Measurements from ENCODE around the gene HOTAIR.

Gene HOTAIR

GRCh38 chr12:53972152-53972702, 2.5 kb downstream of the HOTAIR start:
- no peak for DNase-seq

- no peak for DNase-seq
Observed at GRCh38 chr12:53971686-53972085, 3.1 kb downstream of the HOTAIR start.

- DNase-seq = no peak
Observed at GRCh38 chr12:53971129-53971528, 3.6 kb downstream of the HOTAIR start.

GRCh38 chr12:53970451-53970850, 4.3 kb downstream of the HOTAIR start:
- no peak for DNase-seq

- DNase-seq = no peak
Observed at GRCh38 chr12:53969588-53970259, 5.0 kb downstream of the HOTAIR start.

- DNase-seq = no peak
Observed at GRCh38 chr12:53968214-53969127, 6.3 kb downstream of the HOTAIR start.

GRCh38 chr12:53967421-53967925, 7.3 kb downstream of the HOTAIR start:
- no peak for DNase-seq

- DNase-seq = no peak
Observed at GRCh38 chr12:53966385-53967133, 8.2 kb downstream of the HOTAIR start.

- DNase-seq = no peak
Observed at GRCh38 chr12:53966085-53966384, 8.7 kb downstream of the HOTAIR start.

GRCh38 chr12:53965281-53966084, 9.3 kb downstream of the HOTAIR start:
- no peak for DNase-seq

GRCh38 chr12:53964315-53964713, 10.4 kb downstream of the HOTAIR start:
- DNase-seq = no peak

GRCh38 chr12:53963434-53964314, 11.1 kb downstream of the HOTAIR start:
- DNase-seq = no peak

- DNase-seq = no peak
Observed at GRCh38 chr12:53963005-53963404, 11.7 kb downstream of the HOTAIR start.

- DNase-seq = no peak
Observed at GRCh38 chr12:53961025-53961761, 13.6 kb downstream of the HOTAIR start.

- DNase-seq = no peak
Observed at GRCh38 chr12:53960187-53961024, 14.3 kb downstream of the HOTAIR start.

- no peak for DNase-seq
Observed at GRCh38 chr12:53959314-53959713, 15.4 kb downstream of the HOTAIR start.

- DNase-seq = no peak
Observed at GRCh38 chr12:53958128-53958527, 16.6 kb downstream of the HOTAIR start.

GRCh38 chr12:53956914-53957536, 17.7 kb downstream of the HOTAIR start:
- no peak for DNase-seq

All from CD4-positive, alpha-beta T cell treated with Interleukin-10 for 1 hour (primary cell).